HFF-Myc (cell line): ENCODE data around the gene TSHR.

Experiments
- DNase-seq: peaks from one replicate; pipeline ENCODE4 v3.0.0-alpha.2; 2011; ENCODE audit warnings: low read depth; ENCODE audit errors: extremely low read depth
- H3K4me3 ChIP-seq: replicated peaks from 2 replicates; pipeline ENCODE4 v1.5.1; 2011; ENCODE audit warnings: low read depth, mild to moderate bottlenecking, control low read depth, low read length
- TF ChIP-seq, protein P1 (sequence below): IDR thresholded peaks from 2 replicates; pipeline ENCODE4 v1.5.1; 2012; ENCODE audit warnings: mild to moderate bottlenecking, low read depth, low read length, control low read depth; ENCODE audit errors: missing control alignments

Gene TSHR

DNA sequence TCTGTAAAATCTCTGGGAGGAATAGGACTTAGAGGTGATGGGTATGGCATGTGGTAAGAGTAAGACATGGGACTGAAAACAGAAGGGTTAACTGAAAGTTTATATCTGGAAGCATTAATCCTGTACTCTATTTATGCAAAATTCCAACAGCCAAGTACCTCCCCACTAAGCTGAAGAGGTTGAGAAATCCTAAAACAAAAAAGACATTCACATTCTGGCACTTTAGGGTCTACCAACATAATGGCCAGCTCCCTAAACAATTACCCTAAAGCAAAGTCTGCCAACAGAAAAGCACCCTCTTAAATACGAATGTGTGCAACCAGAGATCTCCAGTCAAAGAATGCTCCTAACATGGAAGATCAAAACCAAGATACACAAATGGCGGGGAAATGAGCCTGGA lies 178.0 kb downstream of the TSHR start:
- no peak for DNase-seq
- TF ChIP-seq, protein P1, sequence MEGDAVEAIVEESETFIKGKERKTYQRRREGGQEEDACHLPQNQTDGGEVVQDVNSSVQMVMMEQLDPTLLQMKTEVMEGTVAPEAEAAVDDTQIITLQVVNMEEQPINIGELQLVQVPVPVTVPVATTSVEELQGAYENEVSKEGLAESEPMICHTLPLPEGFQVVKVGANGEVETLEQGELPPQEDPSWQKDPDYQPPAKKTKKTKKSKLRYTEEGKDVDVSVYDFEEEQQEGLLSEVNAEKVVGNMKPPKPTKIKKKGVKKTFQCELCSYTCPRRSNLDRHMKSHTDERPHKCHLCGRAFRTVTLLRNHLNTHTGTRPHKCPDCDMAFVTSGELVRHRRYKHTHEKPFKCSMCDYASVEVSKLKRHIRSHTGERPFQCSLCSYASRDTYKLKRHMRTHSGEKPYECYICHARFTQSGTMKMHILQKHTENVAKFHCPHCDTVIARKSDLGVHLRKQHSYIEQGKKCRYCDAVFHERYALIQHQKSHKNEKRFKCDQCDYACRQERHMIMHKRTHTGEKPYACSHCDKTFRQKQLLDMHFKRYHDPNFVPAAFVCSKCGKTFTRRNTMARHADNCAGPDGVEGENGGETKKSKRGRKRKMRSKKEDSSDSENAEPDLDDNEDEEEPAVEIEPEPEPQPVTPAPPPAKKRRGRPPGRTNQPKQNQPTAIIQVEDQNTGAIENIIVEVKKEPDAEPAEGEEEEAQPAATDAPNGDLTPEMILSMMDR = no peak

DNA sequence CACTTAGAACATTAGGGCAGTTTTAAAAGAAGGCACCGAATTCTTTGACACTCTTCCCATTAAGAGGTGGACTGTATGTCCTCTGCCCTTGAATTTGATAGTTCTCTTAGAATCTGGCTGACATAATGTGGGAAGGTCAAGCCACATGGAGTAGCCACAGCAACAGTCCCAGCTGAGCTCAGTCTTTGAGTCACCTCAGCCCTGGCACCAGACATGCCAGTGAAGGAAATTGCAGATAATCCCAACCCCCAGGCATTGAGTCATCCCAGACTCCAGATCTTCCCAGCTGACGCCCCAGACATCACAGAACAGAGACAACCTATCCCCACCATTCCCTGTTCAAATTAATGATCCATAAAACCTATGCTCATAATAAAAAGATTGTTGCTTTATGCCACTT lies 181.9 kb downstream of the TSHR start:
- TF ChIP-seq, protein P1 = no peak
- no peak overlapping the region for H3K4me3 ChIP-seq
- peak; percentile 17 for DNase-seq

More for the DNA sequence above, 178.0 kb downstream of the TSHR start:
- no peak overlapping the region for H3K4me3 ChIP-seq

DNA sequence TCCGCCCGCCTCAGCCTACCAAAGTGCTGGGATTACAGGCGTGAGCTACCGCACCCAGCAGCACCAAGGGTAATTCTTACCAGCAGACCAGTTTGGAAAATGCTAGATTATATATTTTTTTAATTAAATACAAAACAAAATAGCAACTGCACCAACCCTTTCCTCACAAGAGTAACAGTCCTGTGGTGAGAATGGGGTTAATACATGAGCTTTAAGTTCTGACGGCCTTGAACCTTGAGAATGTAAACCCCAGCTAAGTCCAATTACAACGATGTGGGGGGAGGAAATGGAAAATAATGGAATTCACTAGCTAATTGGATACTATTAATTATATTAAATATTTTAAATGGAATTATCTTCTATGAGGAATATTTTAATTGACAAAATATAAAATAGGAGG lies 183.0 kb downstream of the TSHR start:
- TF ChIP-seq, protein P1 = no peak
- DNase-seq = no peak
- no peak overlapping the region for H3K4me3 ChIP-seq

DNA sequence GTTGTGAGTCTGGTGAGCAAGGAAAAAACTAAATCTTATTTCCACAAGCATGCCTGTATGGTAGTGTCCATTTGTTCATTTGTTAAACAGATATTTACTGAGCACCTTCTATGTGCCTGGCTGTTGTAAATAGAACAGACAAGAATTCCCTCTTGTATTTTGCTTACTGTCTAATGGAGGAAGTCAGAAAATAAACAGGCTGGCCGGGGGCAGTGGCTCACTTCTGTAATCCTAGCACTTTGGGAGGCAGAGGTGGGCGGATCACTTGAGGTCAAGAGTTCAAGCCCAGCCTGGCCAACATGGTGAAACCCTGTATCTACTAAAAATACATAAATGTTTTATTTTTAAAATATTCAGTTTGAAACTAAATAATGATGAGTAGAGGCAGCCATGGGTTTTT lies 186.0 kb downstream of the TSHR start:
- TF ChIP-seq, protein P1 = no peak
- H3K4me3 ChIP-seq = no peak overlapping the region
- DNase-seq = no peak

DNA sequence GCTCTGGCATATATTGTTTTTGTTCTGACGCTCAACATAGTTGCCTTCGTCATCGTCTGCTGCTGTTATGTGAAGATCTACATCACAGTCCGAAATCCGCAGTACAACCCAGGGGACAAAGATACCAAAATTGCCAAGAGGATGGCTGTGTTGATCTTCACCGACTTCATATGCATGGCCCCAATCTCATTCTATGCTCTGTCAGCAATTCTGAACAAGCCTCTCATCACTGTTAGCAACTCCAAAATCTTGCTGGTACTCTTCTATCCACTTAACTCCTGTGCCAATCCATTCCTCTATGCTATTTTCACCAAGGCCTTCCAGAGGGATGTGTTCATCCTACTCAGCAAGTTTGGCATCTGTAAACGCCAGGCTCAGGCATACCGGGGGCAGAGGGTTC lies 188.4 kb downstream of the TSHR start:
- TF ChIP-seq, protein P1 = no peak
- DNase-seq = no peak
- H3K4me3 ChIP-seq = no peak overlapping the region

DNA sequence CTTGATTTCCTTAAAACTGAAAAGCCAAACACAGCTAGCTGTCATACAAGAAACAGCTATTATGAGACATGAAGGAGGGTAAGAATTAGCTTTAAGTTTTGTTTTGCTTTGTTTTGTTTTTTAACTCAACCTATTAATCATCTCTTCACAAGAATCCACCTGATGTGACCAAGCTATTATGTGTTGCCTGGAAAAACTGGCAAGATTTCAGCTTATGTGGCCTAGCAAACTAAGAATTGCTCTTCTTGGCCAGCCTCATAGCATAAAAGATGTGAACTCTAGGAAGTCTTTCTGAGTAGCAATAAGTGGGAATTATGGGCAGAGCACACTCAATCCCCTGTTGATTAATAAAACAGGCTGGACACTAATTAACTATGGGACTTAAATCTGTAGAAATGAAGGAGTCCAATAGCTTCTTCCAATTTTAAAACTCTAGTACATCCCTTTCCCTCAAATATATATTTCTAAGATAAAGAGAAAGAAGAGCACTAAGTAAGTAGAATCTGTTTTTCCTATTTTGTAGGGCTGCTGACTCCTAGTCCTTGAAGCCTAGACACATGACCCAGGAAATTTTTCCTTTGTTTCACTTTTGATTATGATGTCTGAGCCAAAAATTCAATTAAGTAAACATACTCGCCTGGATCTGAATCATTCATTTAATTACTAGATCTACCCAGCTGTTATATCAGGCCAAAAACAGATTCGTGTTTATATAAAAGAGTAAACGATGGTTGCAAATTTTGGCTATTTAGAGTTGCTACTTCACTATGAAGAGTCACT lies 189.6 kb downstream of the TSHR start:
- TF ChIP-seq, protein P1 = no peak
- DNase-seq = no peak
- no peak overlapping the region for H3K4me3 ChIP-seq
